ENCODE results near the gene TBL1X.

Gene TBL1X

GRCh38 chrX:9595174-9595573 is 130.3 kb downstream of the TBL1X start:
- DNase-seq = peak; percentile 86

- no peak for DNase-seq
Observed at GRCh38 chrX:9596837-9597236, 132.0 kb downstream of the TBL1X start.

GRCh38 chrX:9597361-9598035 is 132.6 kb downstream of the TBL1X start:
- peak; percentile 27 for DNase-seq

- no peak for DNase-seq
Observed at GRCh38 chrX:9598344-9598743, 133.5 kb downstream of the TBL1X start.

- peak; percentile 16 for DNase-seq
Observed at GRCh38 chrX:9604111-9604907, 139.5 kb downstream of the TBL1X start.

GRCh38 chrX:9604908-9605306 is 140.0 kb downstream of the TBL1X start:
- no peak for DNase-seq

GRCh38 chrX:9605484-9605883 is 140.6 kb downstream of the TBL1X start:
- DNase-seq = no peak

- DNase-seq = no peak
Observed at GRCh38 chrX:9606971-9607370, 142.1 kb downstream of the TBL1X start.

GRCh38 chrX:9609499-9609898 is 144.6 kb downstream of the TBL1X start:
- no peak for DNase-seq

- DNase-seq = no peak
Observed at GRCh38 chrX:9609987-9610386, 145.1 kb downstream of the TBL1X start.

GRCh38 chrX:9610771-9611392 is 146.0 kb downstream of the TBL1X start:
- no peak for DNase-seq

- peak; percentile 53 for DNase-seq
Observed at GRCh38 chrX:9611436-9612145, 146.7 kb downstream of the TBL1X start.

GRCh38 chrX:9612146-9612505 is 147.3 kb downstream of the TBL1X start:
- no peak for DNase-seq

GRCh38 chrX:9614016-9614415 is 149.2 kb downstream of the TBL1X start:
- peak; percentile 84 for DNase-seq

- DNase-seq = no peak
Observed at GRCh38 chrX:9619133-9619532, 154.3 kb downstream of the TBL1X start.

- DNase-seq = no peak
Observed at GRCh38 chrX:9619581-9619980, 154.7 kb downstream of the TBL1X start.

- DNase-seq = no peak
Observed at GRCh38 chrX:9622128-9622527, 157.3 kb downstream of the TBL1X start.

- peak; percentile 23 for DNase-seq
Observed at GRCh38 chrX:9626379-9626778, 161.5 kb downstream of the TBL1X start.

GRCh38 chrX:9627922-9628321 is 163.1 kb downstream of the TBL1X start:
- DNase-seq = peak; percentile 21

- DNase-seq = no peak
Observed at GRCh38 chrX:9628779-9629493, 164.1 kb downstream of the TBL1X start.

- DNase-seq = no peak
Observed at GRCh38 chrX:9634551-9634950, 169.7 kb downstream of the TBL1X start.

- no peak for DNase-seq
Observed at GRCh38 chrX:9635368-9635767, 170.5 kb downstream of the TBL1X start.

GRCh38 chrX:9635803-9636202 is 170.9 kb downstream of the TBL1X start:
- peak; percentile 10 for DNase-seq
